Globus pallidus (tissue), 1 donor: ENCODE results near the gene IL4R.

Experiments
- DNase-seq: peaks from one replicate; pipeline ENCODE4 v3.0.0-alpha.2; 2015; ENCODE audit warnings: low spot score

Gene IL4R

DNA sequence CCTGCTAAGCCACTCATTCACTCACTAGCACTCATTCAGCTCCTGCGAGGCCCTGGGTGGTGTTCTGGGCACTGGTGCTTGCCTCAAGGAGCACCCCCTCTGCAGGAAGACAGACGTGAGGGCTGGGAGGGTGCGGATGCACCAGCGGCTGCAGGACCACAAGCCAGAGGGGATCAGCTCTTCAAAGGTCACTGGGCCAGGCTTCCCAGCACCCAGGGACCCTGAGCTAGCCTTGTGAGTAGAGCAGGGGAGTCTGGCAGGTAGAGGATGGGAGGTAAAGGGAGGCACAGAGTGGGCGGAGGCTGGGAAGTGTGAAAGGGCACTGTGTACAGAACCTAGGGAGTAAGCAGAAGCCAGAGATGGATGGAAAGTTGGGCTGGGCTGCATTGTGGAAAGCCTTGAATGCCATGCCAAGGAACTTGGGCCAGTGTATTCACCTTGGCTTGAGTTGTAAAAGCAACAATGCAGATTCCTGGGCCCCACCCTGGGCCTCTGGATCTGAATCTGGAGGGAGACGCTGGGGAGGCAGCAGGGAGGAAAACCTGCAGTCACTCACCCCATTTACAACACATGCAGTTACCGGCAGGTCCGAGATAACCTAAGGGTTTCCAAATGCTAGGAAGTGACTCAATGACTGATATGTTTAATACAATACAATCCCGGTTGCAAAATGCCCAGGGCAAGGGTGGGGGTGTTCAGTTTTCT, 1.7 kb downstream of the IL4R start:
- DNase-seq = no peak

DNA sequence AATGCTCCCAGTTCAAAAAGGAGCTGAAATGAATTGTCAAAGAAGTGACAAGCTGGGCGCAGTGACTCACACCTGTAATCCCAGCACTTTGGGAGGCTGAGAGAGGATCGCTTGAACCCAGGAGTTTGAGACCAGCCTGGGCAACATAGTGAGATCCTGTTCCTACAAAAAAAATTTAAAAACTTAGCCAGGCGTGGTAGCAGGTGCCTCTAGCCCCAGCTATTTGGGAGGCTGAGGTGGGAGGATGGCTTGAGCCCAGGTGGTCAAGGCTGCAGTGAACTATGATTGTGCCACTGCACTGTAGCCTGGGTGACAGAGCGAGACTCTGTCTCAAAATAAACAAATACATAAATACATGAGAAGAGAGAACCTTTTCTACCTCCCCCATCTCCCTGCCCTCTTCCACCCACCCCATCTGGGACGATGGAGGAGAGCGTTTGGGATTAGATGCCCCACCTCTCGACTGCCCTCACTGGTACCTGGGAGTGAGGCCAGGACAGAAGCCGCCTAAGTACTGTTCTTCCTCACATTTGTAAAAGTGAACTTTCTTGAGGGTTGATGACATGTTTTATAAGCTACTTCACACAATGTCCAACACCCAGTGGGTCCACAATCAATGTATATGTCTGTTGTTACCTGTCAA, 2.4 kb downstream of the IL4R start:
- no peak for DNase-seq

GRCh38 chr16:27317320-27317719, 3.5 kb downstream of the IL4R start:
- DNase-seq = no peak

DNA sequence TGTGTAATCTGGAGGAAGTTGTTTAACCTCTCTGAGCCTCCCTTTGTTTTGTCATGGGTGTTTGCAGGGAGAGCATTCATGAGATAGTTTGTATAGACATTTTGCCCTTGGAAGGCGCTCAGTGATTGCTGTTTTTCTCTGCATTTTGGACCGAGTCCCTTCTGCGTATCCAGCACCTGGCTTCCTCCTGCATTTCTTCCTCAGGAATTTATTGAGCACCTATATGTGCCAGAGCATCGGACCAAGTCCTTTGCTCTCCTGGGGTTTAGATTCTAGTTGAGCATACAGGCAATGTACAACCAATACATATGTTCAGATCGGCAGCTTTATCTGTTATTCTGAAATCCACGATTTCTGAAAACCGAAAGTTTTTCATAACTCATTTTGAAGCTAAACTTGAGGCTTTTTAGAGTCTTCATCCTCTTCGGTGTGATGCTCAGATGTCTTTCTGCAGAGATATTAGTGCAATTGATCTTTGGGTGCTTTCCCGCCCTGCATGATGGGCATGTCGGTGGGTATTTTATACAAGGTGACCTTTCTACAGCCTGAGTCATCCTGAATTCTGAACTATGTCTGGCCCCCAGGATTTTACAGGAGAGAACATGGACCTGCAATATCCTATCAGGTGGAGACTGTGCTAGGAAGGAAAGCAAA, 4.1 kb downstream of the IL4R start:
- DNase-seq = no peak

DNA sequence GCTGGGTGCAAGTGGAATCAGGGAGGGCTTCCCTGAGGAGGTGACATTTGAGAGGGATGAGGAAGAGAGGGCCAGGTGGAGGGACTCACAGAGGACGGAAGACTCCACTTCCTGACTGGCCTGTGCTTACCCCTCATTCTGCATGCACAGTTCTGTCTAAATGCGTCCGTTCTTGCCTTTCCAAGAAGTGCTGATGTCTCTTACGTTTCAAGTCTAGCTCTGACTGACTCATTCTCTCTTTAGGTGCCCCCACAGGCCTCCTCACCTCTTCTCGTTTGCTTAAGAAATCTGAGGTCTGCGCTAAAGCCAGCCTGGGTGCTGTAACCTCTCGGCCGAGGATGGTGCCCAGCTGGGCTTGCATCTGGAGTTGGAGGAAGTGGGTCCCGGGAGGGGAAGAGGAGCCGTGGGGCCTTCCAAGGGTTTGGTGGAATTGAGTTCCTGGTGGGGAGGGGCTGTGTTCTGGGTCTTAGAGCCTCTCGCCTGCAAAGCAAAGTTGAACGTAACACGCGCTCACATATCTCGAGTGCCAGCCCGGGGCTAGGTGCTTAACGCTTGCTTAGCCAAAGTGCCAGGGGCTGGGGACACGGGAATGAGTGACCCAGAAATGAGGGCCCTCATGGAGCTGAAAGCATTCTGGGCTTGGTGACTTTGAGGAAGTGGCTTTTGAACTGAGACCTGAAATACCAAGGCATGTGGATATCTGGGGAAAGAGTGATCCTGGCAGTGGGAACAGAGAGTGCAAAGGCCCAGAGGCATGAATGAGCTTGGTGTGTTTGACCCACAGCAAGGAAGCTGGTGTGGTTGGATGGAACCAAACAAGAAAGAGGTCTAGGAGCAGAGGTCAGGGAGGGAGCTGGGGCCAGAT, 4.8 kb downstream of the IL4R start:
- no peak for DNase-seq

GRCh38 chr16:27319257-27319965, 5.6 kb downstream of the IL4R start:
- no peak for DNase-seq

DNA sequence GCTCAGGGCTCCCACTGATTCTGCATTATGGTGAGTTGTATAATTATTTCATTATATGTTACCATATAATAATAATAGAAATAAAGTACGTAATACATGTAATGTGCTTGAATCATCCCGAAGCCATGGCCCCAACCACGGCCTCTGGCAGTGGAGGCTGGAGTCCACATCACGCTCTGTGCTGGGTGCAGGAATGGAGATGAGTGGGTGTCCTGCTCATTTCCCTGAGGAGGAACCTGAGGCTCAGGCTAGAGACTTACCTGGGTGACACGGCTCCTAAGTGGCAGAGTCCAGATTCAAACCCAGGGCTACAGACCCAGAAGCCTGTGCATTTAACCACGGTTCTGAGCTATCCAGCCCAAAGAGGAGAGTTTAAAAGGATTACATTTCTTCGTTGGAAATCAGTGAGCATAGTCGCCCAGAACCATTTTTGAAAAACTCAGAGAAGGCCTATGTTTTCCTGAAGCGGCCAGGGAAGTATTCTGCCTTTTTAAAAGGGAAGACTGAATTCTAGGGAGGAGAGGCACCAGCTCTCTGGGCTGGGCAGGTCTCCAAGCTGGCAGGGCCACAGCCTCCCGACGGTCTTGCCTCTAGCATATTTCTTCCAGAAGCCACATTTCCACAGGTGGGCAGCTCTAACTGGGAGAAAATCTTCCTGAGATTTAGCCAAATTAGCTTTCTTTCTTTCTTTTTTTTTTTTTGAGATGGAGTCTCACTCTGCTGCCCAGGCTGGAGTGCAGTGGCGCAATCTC, 6.7 kb downstream of the IL4R start:
- no peak for DNase-seq

DNA sequence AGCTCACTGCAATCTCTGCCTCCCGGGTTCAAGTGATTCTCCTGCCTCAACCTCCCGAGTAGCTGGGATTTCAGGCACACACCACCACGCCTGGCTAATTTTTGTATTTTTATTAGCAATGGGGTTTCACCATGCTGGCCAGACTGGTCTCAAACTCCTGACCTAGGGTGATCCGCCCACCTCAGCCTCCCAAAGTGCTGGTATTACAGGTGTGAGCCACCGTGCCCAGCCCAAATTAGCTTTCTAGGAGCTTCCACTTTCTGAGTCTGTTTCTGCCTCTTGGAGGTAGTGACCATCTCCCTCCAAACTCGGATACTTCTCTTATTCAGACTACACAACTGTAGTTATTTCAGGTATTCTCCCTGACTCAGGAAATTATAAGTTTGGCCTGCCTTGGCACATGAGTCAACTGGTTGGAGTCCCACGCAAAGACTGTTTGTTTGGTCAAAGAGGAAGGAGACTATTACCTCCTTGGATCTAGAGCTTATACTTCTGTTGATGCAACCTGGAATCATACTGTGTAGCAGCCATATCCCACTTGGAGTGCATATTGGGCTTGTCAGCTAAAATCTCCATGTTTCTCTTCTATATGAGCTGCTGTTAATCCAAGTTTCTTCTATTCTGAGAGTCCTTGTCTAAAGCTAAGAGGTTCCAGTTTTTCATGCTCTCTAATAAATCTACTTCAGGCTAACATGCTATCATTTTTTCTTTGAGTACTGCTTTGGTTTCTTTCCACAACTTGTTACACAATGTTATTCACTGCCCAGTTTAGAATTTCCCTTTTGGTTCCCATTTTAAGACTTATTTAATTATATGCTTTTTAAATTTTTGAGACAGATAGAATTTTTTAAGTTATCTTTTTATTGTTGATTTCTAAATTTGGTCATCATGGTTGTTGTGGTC, 7.5 kb downstream of the IL4R start:
- DNase-seq = no peak

- DNase-seq = no peak
These were observed 9.3 kb downstream of the IL4R start for GRCh38 chr16:27322858-27323780.

- DNase-seq = no peak
These were observed 10.2 kb downstream of the IL4R start for GRCh38 chr16:27323781-27324561.

GRCh38 chr16:27324851-27325301, 11.1 kb downstream of the IL4R start:
- no peak for DNase-seq

- DNase-seq = no peak
These were observed 12.0 kb downstream of the IL4R start for GRCh38 chr16:27325736-27326135.

DNA sequence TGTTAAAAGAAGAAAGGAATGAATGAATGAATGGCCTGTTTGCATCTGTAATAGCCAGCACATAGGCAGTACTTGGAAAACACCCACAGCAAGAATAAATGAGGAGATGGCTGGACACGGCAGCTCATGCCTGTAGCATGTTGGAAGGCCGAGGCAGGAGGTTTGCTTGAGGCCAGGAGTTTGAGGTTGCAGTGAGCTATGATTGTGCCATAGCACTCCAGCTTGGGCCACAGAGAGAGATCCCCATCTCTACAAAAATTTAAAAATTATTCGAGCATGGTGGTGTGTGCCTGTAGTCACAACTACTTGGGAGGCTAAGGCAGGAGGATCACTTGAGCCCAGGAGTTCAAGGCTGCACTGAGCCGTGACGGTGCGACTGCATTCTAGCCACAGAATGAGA, 12.5 kb downstream of the IL4R start:
- no peak for DNase-seq

GRCh38 chr16:27326738-27327585, 13.2 kb downstream of the IL4R start:
- no peak for DNase-seq

DNA sequence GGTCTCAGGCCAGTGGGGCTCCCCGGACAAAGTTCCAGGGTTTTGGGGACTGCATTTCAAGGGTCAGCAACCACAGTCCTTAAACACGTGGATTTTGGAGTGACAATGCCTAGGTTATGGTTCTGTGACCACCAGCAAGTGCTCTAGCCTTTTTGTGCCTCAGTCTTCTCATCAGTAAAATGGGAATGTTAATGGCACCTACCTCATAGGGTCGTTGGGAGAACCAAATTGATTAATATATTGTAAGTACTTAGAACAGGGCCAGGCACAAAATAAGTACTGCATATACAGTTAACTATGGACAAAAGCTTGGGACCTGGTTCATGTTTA, 13.8 kb downstream of the IL4R start:
- DNase-seq = no peak

GRCh38 chr16:27328937-27329336, 15.2 kb downstream of the IL4R start:
- no peak for DNase-seq
